Vagina (tissue), 2 donors: ENCODE results near the gene CYP4F22.

ENCODE experiments used
- POLR2A ChIP-seq, 2 donors: fragments of 450-650 bp; IDR thresholded peaks; one replicate each; pipeline ENCODE4 v1.6.1; 2017; ENCODE audit warnings: antibody characterized with exemption in 2 of 2, mild to moderate bottlenecking in 2 of 2, moderate library complexity in 2 of 2
- TF ChIP-seq, protein P1 (sequence below), 3 experiments: fragments of 450-650 bp in 2 of 3; fragments of 200-600 bp in 1 of 3; sonication (generic) in 1 of 3; IDR thresholded peaks; one replicate each; pipeline ENCODE4 v1.5.1; 2017 to 2019; ENCODE audit warnings: antibody characterized with exemption in 3 of 3, mild to moderate bottlenecking in 2 of 3, moderate library complexity in 2 of 3

DNA sequence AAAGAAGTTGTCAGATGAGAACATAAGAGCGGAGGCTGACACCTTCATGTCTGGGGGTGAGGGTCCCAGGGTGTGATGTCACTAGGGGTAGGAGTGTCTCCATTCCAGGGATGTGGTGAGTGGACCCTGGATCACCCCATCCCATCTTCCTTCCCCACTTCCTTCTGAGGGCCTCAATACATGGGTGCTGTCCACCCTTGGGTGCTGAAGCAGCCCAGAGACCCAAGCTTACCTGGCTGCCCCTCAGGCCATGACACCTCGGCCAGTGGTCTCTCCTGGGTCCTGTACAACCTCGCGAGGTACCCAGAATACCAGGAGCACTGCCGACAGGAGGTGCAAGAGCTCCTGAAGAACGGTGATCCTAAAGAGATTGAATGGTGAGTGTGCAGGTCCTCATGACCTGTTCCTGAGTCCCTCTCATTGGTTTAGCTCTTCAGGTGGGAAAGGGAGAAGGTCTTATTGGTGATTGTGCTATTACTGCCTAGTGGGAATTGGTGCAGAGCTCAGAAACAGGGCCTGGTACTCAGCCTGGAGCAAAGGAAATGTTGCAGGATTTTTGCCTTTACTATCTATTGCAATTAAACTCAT, 69.0 kb downstream of the CYP4F22 start:
- TF ChIP-seq, protein P1, sequence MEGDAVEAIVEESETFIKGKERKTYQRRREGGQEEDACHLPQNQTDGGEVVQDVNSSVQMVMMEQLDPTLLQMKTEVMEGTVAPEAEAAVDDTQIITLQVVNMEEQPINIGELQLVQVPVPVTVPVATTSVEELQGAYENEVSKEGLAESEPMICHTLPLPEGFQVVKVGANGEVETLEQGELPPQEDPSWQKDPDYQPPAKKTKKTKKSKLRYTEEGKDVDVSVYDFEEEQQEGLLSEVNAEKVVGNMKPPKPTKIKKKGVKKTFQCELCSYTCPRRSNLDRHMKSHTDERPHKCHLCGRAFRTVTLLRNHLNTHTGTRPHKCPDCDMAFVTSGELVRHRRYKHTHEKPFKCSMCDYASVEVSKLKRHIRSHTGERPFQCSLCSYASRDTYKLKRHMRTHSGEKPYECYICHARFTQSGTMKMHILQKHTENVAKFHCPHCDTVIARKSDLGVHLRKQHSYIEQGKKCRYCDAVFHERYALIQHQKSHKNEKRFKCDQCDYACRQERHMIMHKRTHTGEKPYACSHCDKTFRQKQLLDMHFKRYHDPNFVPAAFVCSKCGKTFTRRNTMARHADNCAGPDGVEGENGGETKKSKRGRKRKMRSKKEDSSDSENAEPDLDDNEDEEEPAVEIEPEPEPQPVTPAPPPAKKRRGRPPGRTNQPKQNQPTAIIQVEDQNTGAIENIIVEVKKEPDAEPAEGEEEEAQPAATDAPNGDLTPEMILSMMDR (IDR thresholded peaks at IDR 0.05) = no peak
- TF ChIP-seq POLR2A (IDR thresholded peaks at IDR 0.05) = no peak
